ENCODE measurements around the gene DTNBP1.

DNA sequence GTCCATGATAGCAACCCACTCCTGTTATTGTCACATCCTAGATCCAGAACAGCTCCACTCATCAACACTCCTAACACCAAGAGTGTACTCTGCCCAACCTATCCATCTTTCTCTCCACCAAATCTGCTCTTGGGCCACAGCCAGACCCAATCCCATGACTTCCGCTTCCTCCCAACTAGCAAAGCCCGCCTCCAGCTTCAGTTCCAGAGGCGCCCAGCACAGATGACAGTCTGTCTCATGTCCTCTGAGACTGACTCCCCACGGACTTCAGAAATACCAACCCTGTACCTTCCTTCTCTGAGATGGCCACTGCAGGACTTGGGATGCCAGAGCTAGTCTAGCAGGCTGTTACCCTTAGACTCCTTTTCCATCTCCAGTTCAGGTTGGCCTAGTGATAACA is 48.6 kb downstream of the DTNBP1 start:
- no peak for TF ChIP-seq ARID3A (IDR thresholded peaks at IDR 0.05; ENCODE audit: low read depth, low read length)
- TF ChIP-seq POLR2AphosphoS5 (IDR thresholded peaks at IDR 0.05; ENCODE audit: low read depth, low read length), result no peak
- TF ChIP-seq ATM (IDR thresholded peaks at IDR 0.05; ENCODE audit: borderline replicate concordance), result no peak
- no peak for TF ChIP-seq SP1 (IDR thresholded peaks at IDR 0.05)
- no peak for TF ChIP-seq SP1 (CRISPR knock-in tag; IDR thresholded peaks at IDR 0.05)
- TF ChIP-seq, protein P1, sequence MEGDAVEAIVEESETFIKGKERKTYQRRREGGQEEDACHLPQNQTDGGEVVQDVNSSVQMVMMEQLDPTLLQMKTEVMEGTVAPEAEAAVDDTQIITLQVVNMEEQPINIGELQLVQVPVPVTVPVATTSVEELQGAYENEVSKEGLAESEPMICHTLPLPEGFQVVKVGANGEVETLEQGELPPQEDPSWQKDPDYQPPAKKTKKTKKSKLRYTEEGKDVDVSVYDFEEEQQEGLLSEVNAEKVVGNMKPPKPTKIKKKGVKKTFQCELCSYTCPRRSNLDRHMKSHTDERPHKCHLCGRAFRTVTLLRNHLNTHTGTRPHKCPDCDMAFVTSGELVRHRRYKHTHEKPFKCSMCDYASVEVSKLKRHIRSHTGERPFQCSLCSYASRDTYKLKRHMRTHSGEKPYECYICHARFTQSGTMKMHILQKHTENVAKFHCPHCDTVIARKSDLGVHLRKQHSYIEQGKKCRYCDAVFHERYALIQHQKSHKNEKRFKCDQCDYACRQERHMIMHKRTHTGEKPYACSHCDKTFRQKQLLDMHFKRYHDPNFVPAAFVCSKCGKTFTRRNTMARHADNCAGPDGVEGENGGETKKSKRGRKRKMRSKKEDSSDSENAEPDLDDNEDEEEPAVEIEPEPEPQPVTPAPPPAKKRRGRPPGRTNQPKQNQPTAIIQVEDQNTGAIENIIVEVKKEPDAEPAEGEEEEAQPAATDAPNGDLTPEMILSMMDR (CRISPR knock-in tag; IDR thresholded peaks at IDR 0.05), result no peak
- no peak for TF ChIP-seq PBX3 (CRISPR knock-in tag; IDR thresholded peaks at IDR 0.05; ENCODE audit: borderline replicate concordance)
- TF ChIP-seq TOE1 (CRISPR knock-in tag; IDR thresholded peaks at IDR 0.05), result no peak
- TF ChIP-seq PITX1 (CRISPR knock-in tag; IDR thresholded peaks at IDR 0.05), result no peak
- no peak for TF ChIP-seq PHF8 (CRISPR knock-in tag; IDR thresholded peaks at IDR 0.05)
- no peak for TF ChIP-seq POLR2A (IDR thresholded peaks at IDR 0.05; ENCODE audit: insufficient read depth in 1 of 2, low read depth in 2 of 2, low read length in 2 of 2)

Data from HepG2 (cell line).